SK-N-SH treated with all-trans-retinoic acid at 6 μM for 48 hours (cell line): ENCODE measurements around the gene NFAT5.
"Not testable (repeated sequence)": the region's sequence is repeated elsewhere in the genome, so short reads cannot be mapped to it uniquely, and the experiment has no call there.

Experiments used
- ATAC-seq: fragments of 200-7000 bp; cut with Tn5 transposase; 3 replicates; pipeline ENCODE4 v1.9.1; 2020; ENCODE audit warnings: mild to moderate bottlenecking, moderate library complexity
- ARNTL ChIP-seq: fragments of 450-650 bp; formaldehyde crosslinking; IDR thresholded peaks from 2 replicates; pipeline ENCODE4 v1.5.0; 2020; ENCODE audit warnings: low read depth, mild to moderate bottlenecking, moderate library complexity, borderline replicate concordance
- BACH2 ChIP-seq: fragments of 250-450 bp; sonication (Bioruptor Pico); IDR thresholded peaks from 2 replicates; pipeline ENCODE4 v1.9.0; 2021; ENCODE audit warnings: mild to moderate bottlenecking, borderline replicate concordance
- CREB5 ChIP-seq: fragments of 250-450 bp; sonication (Bioruptor Pico); IDR thresholded peaks from 2 replicates; pipeline ENCODE4 v1.5.1; 2020; ENCODE audit warnings: low read depth, mild to moderate bottlenecking, moderate library complexity
- CSDC2 ChIP-seq: fragments of 250-450 bp; sonication (Bioruptor Pico); IDR thresholded peaks from 2 replicates; pipeline ENCODE4 v1.5.0; 2020; ENCODE audit warnings: mild to moderate bottlenecking, moderate library complexity
- ESRRG ChIP-seq: fragments of 250-450 bp; sonication (Bioruptor Pico); IDR thresholded peaks from 2 replicates; pipeline ENCODE4 v1.6.1; 2021; ENCODE audit warnings: mild to moderate bottlenecking
- GLIS3 ChIP-seq: fragments of 250-450 bp; sonication (Bioruptor Pico); IDR thresholded peaks from 2 replicates; pipeline ENCODE4 v1.5.0; 2020; ENCODE audit warnings: mild to moderate bottlenecking, moderate library complexity
- ISL1 ChIP-seq: fragments of 250-450 bp; sonication (Bioruptor Pico); IDR thresholded peaks from 2 replicates; pipeline ENCODE4 v2.1.2; 2022; ENCODE audit warnings: mild to moderate bottlenecking, moderate library complexity
- OSR1 ChIP-seq: fragments of 250-450 bp; sonication (Bioruptor Pico); IDR thresholded peaks from 2 replicates; pipeline ENCODE4 v1.8.0; 2022; ENCODE audit warnings: moderate library complexity, mild to moderate bottlenecking, inconsistent platforms
- POU6F1 ChIP-seq: fragments of 250-450 bp; sonication (Bioruptor Pico); IDR thresholded peaks from 2 replicates; pipeline ENCODE4 v1.8.0; 2021; ENCODE audit warnings: low read depth, mild to moderate bottlenecking, moderate library complexity, borderline replicate concordance
- PPARA ChIP-seq: fragments of 250-450 bp; sonication (Bioruptor Pico); IDR thresholded peaks from 2 replicates; pipeline ENCODE4 v1.5.0; 2020; ENCODE audit warnings: mild to moderate bottlenecking, borderline replicate concordance
- SNAI2 ChIP-seq: fragments of 250-450 bp; sonication (Bioruptor Pico); IDR thresholded peaks from 2 replicates; pipeline ENCODE4 v1.5.0; 2020; ENCODE audit warnings: mild to moderate bottlenecking, moderate library complexity
- TCF4 ChIP-seq: fragments of 250-450 bp; sonication (Bioruptor Pico); IDR thresholded peaks from 2 replicates; pipeline ENCODE4 v1.8.0; 2021; ENCODE audit warnings: mild to moderate bottlenecking, moderate library complexity, borderline replicate concordance
- TOX ChIP-seq: fragments of 250-450 bp; sonication (Bioruptor Pico); IDR thresholded peaks from 2 replicates; pipeline ENCODE4 v1.8.0; 2021; ENCODE audit warnings: mild to moderate bottlenecking, moderate library complexity, borderline replicate concordance
- ZC3H10 ChIP-seq: fragments of 250-450 bp; sonication (Bioruptor Pico); IDR thresholded peaks from 2 replicates; pipeline ENCODE4 v1.5.1; 2021; ENCODE audit warnings: mild to moderate bottlenecking, moderate library complexity
- ZFP3 ChIP-seq: fragments of 250-450 bp; sonication (Bioruptor Pico); IDR thresholded peaks from 2 replicates; pipeline ENCODE4 v1.5.0; 2020; ENCODE audit warnings: mild to moderate bottlenecking, moderate library complexity
- ZFP30 ChIP-seq: fragments of 450-650 bp; formaldehyde crosslinking; IDR thresholded peaks from 2 replicates; pipeline ENCODE4 v1.5.0; 2022; ENCODE audit warnings: mild to moderate bottlenecking, moderate library complexity
- ZNF565 ChIP-seq: fragments of 450-650 bp; formaldehyde crosslinking; conservative IDR thresholded peaks from 2 replicates; pipeline ENCODE4 v1.5.0; 2020; ENCODE audit warnings: low read depth, mild to moderate bottlenecking, moderate library complexity
- TF ChIP-seq, protein P1 (sequence below): fragments of 250-450 bp; sonication (Bioruptor Pico); IDR thresholded peaks from 2 replicates; pipeline ENCODE4 v1.8.0; 2020; ENCODE audit warnings: mild to moderate bottlenecking, moderate library complexity, borderline replicate concordance
- TF ChIP-seq, protein P2 (sequence below): fragments of 250-450 bp; sonication (Bioruptor Pico); IDR thresholded peaks from 2 replicates; pipeline ENCODE4 v1.5.1; 2021; ENCODE audit warnings: mild to moderate bottlenecking, moderate library complexity

NFAT5 gene

DNA sequence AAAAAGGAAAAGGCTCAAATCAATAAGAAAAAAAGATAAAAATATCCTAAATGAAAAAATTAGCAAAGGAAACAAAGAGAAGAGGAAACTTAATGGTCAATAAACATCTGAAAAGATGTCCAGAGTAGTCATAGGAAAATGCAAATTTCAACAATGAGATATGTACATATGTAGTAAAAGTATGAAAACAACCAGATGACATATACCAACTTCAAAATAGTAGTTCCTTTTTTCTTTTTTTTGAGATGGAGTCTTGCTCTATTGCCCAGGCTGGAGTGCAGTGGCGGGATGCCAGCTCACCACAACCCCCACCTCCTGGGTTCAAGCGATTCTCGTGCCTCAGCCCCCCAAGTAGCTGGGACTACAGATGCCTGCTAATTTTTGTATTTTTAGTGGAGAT lies 21.7 kb upstream of the NFAT5 start:
- TF ChIP-seq ZFP3 (CRISPR knock-in tag) (no peak), POU6F1 (CRISPR knock-in tag) (no peak), TOX (CRISPR knock-in tag) (no peak), OSR1 (CRISPR knock-in tag) (no peak), TCF4 (CRISPR knock-in tag) (no peak), ZNF565 (CRISPR knock-in tag) (no peak), CREB5 (CRISPR knock-in tag) (no peak), BACH2 (CRISPR knock-in tag) (no peak), ESRRG (no peak), ISL1 (no peak), GLIS3 (CRISPR knock-in tag) (no peak), ZFP30 (CRISPR knock-in tag) (no peak), SNAI2 (CRISPR knock-in tag) (no peak), CSDC2 (CRISPR knock-in tag) (no peak)
- TF ChIP-seq, protein P1, sequence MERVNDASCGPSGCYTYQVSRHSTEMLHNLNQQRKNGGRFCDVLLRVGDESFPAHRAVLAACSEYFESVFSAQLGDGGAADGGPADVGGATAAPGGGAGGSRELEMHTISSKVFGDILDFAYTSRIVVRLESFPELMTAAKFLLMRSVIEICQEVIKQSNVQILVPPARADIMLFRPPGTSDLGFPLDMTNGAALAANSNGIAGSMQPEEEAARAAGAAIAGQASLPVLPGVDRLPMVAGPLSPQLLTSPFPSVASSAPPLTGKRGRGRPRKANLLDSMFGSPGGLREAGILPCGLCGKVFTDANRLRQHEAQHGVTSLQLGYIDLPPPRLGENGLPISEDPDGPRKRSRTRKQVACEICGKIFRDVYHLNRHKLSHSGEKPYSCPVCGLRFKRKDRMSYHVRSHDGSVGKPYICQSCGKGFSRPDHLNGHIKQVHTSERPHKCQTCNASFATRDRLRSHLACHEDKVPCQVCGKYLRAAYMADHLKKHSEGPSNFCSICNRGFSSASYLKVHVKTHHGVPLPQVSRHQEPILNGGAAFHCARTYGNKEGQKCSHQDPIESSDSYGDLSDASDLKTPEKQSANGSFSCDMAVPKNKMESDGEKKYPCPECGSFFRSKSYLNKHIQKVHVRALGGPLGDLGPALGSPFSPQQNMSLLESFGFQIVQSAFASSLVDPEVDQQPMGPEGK (CRISPR knock-in tag) = no peak
- TF ChIP-seq, protein P2, sequence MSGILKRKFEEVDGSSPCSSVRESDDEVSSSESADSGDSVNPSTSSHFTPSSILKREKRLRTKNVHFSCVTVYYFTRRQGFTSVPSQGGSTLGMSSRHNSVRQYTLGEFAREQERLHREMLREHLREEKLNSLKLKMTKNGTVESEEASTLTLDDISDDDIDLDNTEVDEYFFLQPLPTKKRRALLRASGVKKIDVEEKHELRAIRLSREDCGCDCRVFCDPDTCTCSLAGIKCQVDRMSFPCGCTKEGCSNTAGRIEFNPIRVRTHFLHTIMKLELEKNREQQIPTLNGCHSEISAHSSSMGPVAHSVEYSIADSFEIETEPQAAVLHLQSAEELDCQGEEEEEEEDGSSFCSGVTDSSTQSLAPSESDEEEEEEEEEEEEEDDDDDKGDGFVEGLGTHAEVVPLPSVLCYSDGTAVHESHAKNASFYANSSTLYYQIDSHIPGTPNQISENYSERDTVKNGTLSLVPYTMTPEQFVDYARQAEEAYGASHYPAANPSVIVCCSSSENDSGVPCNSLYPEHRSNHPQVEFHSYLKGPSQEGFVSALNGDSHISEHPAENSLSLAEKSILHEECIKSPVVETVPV (CRISPR knock-in tag) = no peak
- ATAC-seq = no peak

- ATAC-seq = not testable (repeated sequence)
Observed at GRCh38 chr16:69546663-69547062, 19.1 kb upstream of the NFAT5 start.

DNA sequence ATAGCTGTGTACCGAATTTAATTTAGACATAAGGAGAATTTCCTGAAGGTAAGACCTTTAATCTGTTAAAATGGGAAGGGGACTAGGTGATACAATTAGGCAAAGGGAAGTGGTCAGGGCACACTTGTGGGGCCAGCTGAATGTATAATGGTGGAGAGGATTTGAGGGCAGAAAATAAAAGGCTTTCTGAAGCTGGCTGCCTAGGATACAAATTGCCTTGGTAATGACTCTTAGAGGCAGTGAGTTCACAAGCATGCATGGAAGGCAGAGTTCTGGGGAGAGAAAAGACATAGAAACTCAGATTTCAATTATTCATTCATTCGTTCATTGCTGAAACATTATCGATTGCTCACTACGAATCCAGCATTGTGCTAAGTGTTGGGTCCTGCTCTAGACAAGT lies 12.4 kb upstream of the NFAT5 start:
- ATAC-seq = no peak
- TF ChIP-seq GLIS3 (CRISPR knock-in tag) = no peak
- no peak for TF ChIP-seq OSR1 (CRISPR knock-in tag)
- no peak for TF ChIP-seq TCF4 (CRISPR knock-in tag)
- no peak for TF ChIP-seq ISL1
- TF ChIP-seq CREB5 (CRISPR knock-in tag) = no peak

GRCh38 chr16:69554495-69554894 lies 11.3 kb upstream of the NFAT5 start:
- ATAC-seq = peak; percentile 29; the same call in 2 of the 3 replicates
- TF ChIP-seq ARNTL (CRISPR knock-in tag) (no peak), ZNF565 (CRISPR knock-in tag) (no peak), ZFP3 (CRISPR knock-in tag) (no peak), GLIS3 (CRISPR knock-in tag) (no peak), PPARA (no peak), BACH2 (CRISPR knock-in tag) (no peak), TCF4 (CRISPR knock-in tag) (no peak), ZC3H10 (CRISPR knock-in tag) (no peak), CREB5 (CRISPR knock-in tag) (no peak), ESRRG (no peak), ISL1 (no peak)
- TF ChIP-seq, protein P1 (CRISPR knock-in tag) = no peak
